Hepatocyte (in vitro differentiated cells): ENCODE data around the gene AZU1. TPM values are rescaled to one million over a fixed set of nuclear protein-coding genes. Genes with fewer than 3 reads are reported as not detected.
A peak's percentile ranks its signal among the peaks of the same experiment; 100 is the strongest.

Experiments used
- DNase-seq: peaks from one replicate; pipeline ENCODE4 v3.0.0-alpha.2; 2016; ENCODE audit warnings: low spot score
- H2AFZ ChIP-seq: fragments of 200-600 bp; sonication (generic); 2 replicates; pipeline ENCODE4 v1.6.0; 2016; ENCODE audit warnings: antibody characterized with exemption, mild to moderate bottlenecking
- H3K27ac ChIP-seq: fragments of 200-600 bp; sonication (generic); 2 replicates; pipeline ENCODE4 v1.5.1; 2016; ENCODE audit warnings: mild to moderate bottlenecking
- H3K27me3 ChIP-seq: fragments of 200-600 bp; sonication (generic); 2 replicates; pipeline ENCODE4 v1.6.1; 2016
- H3K36me3 ChIP-seq: fragments of 200-600 bp; sonication (generic); replicated peaks from 2 replicates; pipeline ENCODE4 v1.5.1; 2016; ENCODE audit warnings: low read depth; ENCODE audit not compliant: insufficient read depth
- H3K4me1 ChIP-seq: fragments of 200-600 bp; sonication (generic); 2 replicates; pipeline ENCODE4 v1.5.1; 2016; ENCODE audit warnings: mild to moderate bottlenecking, moderate library complexity; ENCODE audit not compliant: insufficient read depth
- H3K4me2 ChIP-seq: fragments of 200-600 bp; sonication (generic); 2 replicates; pipeline ENCODE4 v1.6.0; 2016
- H3K4me3 ChIP-seq: fragments of 200-600 bp; sonication (generic); 2 replicates; pipeline ENCODE4 v1.5.1; 2016; ENCODE audit warnings: mild to moderate bottlenecking
- H3K79me2 ChIP-seq: fragments of 200-600 bp; sonication (generic); 2 replicates; pipeline ENCODE4 v1.6.0; 2017; ENCODE audit warnings: mild to moderate bottlenecking
- H3K9me2 ChIP-seq: fragments of 200-600 bp; sonication (generic); replicated peaks from 2 replicates; pipeline ENCODE4 v1.6.0; 2017; ENCODE audit warnings: mild to moderate bottlenecking; ENCODE audit not compliant: insufficient read depth
- H3K9me3 ChIP-seq: fragments of 200-600 bp; sonication (generic); 2 replicates; pipeline ENCODE4 v1.5.1; 2016; ENCODE audit warnings: low read depth, mild to moderate bottlenecking
- H4K20me1 ChIP-seq: fragments of 200-600 bp; sonication (generic); 2 replicates; pipeline ENCODE4 v1.6.0; 2016; ENCODE audit warnings: mild to moderate bottlenecking; ENCODE audit not compliant: insufficient read depth, poor library complexity, severe bottlenecking
- CTCF ChIP-seq: fragments of 200-600 bp; sonication (generic); IDR thresholded peaks from 2 replicates; pipeline ENCODE4 v1.5.1; 2016; ENCODE audit warnings: antibody characterized with exemption, mild to moderate bottlenecking; ENCODE audit not compliant: poor library complexity
- EZH2 ChIP-seq: fragments of 200-600 bp; sonication (generic); IDR thresholded peaks from 2 replicates; pipeline ENCODE4 v1.6.1; 2016; ENCODE audit warnings: antibody characterized with exemption, mild to moderate bottlenecking, borderline replicate concordance
- EZH2phosphoT487 ChIP-seq: fragments of 200-600 bp; sonication (generic); IDR thresholded peaks from one replicate; pipeline ENCODE4 v1.6.1; 2018; ENCODE audit warnings: antibody characterized with exemption, mild to moderate bottlenecking, low read depth, moderate library complexity; ENCODE audit not compliant: unreplicated experiment, severe bottlenecking
- WGBS: methylation state at CpG from one replicate; pipeline ENCODE4 v1.1.6; 2016; ENCODE audit warnings: low lambda C conversion rate; ENCODE audit errors: missing lambda C conversion rate; 5-methylcytosine and 5-hydroxymethylcytosine counted together
- polyA plus RNA-seq: library from polyadenylated mRNA; unstranded; fragments of >200 nt; fragmentation: Nextera tagmentation; extraction: Ambion mirVana; gene quantifications from 2 replicates; pipeline ENCODE4 v1.2.1, GENCODE V29; 2016
- total RNA-seq: library from RNA; depleted of rRNA; stranded (reverse); fragments of >200 nt; gene quantifications from 2 replicates; pipeline ENCODE4 v1.2.3, GENCODE V29; 2014

The AZU1 gene
- total and polyA plus RNA-seq, 2 experiments from 2014 or later: 0.94 TPM; not detected in 1

- peak overlapping the region; percentile 97 for H3K27ac ChIP-seq
- peak overlapping the region; percentile 100 for H3K4me3 ChIP-seq
- no peak overlapping the region for H2AFZ ChIP-seq
- no peak for TF ChIP-seq EZH2phosphoT487
- no peak for TF ChIP-seq CTCF
- no peak for TF ChIP-seq EZH2
- H3K9me3 ChIP-seq: no peaks in the 10 kb centered on the region
- H3K36me3 ChIP-seq: no peaks in the 10 kb centered on the region
- DNase-seq: peak; percentile 71
- H3K9me2 ChIP-seq: no peaks in the 10 kb centered on the region
- H3K4me2 ChIP-seq: peak overlapping the region; percentile 98
- H4K20me1 ChIP-seq: peaks cover 57% of the 10 kb centered on the region
- WGBS: 1% methylated on average over 41 of the region's 44 CpGs
- H3K4me1 ChIP-seq: peaks cover 40% of the 10 kb centered on the region
- H3K27me3 ChIP-seq: no peaks in the 10 kb centered on the region
- H3K79me2 ChIP-seq: peaks cover 60% of the 10 kb centered on the region
These were observed 29.1 kb upstream of the AZU1 start for GRCh38 chr19:798415-799075.

- Histone ChIP-seq H3K9me3 (no peaks in the 10 kb centered on the region), H2AFZ (no peak overlapping the region), H3K4me1 (peaks cover 40% of the 10 kb centered on the region), H3K4me3 (peak overlapping the region; percentile 100), H3K4me2 (peak overlapping the region; percentile 98), H3K79me2 (peaks cover 68% of the 10 kb centered on the region), H3K36me3 (no peaks in the 10 kb centered on the region), H3K27ac (peak overlapping the region; percentile 97), H4K20me1 (peaks cover 64% of the 10 kb centered on the region), H3K9me2 (no peaks in the 10 kb centered on the region), H3K27me3 (no peaks in the 10 kb centered on the region)
- 7% methylated on average over 28 of the region's 28 CpGs for WGBS
- TF ChIP-seq EZH2phosphoT487 (no peak), CTCF (peak; percentile 26), EZH2 (no peak)
- no peak for DNase-seq
These were observed 28.4 kb upstream of the AZU1 start for GRCh38 chr19:799076-799881.

- Histone ChIP-seq H4K20me1 (peaks cover 77% of the 10 kb centered on the region), H3K4me3 (peak overlapping the region; percentile 100), H3K27me3 (no peaks in the 10 kb centered on the region), H3K36me3 (no peaks in the 10 kb centered on the region), H3K4me2 (peak overlapping the region; percentile 98), H3K9me2 (no peaks in the 10 kb centered on the region), H3K4me1 (peaks cover 40% of the 10 kb centered on the region), H3K27ac (peak overlapping the region; percentile 97), H3K79me2 (peaks cover 80% of the 10 kb centered on the region), H2AFZ (no peak overlapping the region), H3K9me3 (no peaks in the 10 kb centered on the region)
- 37% methylated on average over 16 of the region's 17 CpGs for WGBS
- TF ChIP-seq EZH2phosphoT487: no peak
- no peak for TF ChIP-seq CTCF
- TF ChIP-seq EZH2: no peak
- peak; percentile 78 for DNase-seq
These were observed 27.1 kb upstream of the AZU1 start for GRCh38 chr19:800360-801029.
